ENCODE data around the gene LPAR3.
A peak's percentile ranks its signal among the peaks of the same experiment; 100 is the strongest.

Gene LPAR3

GRCh38 chr1:84873366-84873765, 19.6 kb downstream of the LPAR3 start:
- H3K27ac ChIP-seq (ENCODE audit: extremely low read depth, low read depth, low read length) = no peak overlapping the region
- no peaks in the 10 kb centered on the region for H3K36me3 ChIP-seq (ENCODE audit: control insufficient read depth in 2 of 2, insufficient read depth in 1 of 2, low read length in 2 of 2)
- no peaks in the 10 kb centered on the region for H3K9me3 ChIP-seq (ENCODE audit: control insufficient read depth, insufficient read depth, low read depth, low read length)
- no peak for TF ChIP-seq ZNF561 (tag by site-specific recombination; IDR thresholded peaks at IDR 0.05; ENCODE audit: borderline replicate concordance)
- peak; percentile 47; the same call in 1 of the 2 replicates for TF ChIP-seq PRDM10 (tag by site-specific recombination; IDR thresholded peaks at IDR 0.05)
- ChIA-PET CTCF (interaction anchor here (0.7 kb wide), 1 partner anchor 1121 kb away, joined by 6 read pairs; no protein-coding TSS in a partner anchor), POLR2A (no interaction called here)
- no peak overlapping the region for H3K4me3 ChIP-seq (ENCODE audit: low read depth, low read length)
- H3K4me1 ChIP-seq (ENCODE audit: control insufficient read depth, insufficient read depth, low read length) = peaks cover 2% of the 10 kb centered on the region; the same call in 1 of the 2 replicates

GRCh38 chr1:84872696-84873355, 20.2 kb downstream of the LPAR3 start:
- no peaks in the 10 kb centered on the region for H3K9me3 ChIP-seq (ENCODE audit: control insufficient read depth, insufficient read depth, low read depth, low read length)
- no peak overlapping the region for H3K4me3 ChIP-seq (ENCODE audit: low read depth, low read length)
- ChIA-PET CTCF (no interaction called here), POLR2A (no interaction called here)
- H3K4me1 ChIP-seq (ENCODE audit: control insufficient read depth, insufficient read depth, low read length) = peaks cover 2% of the 10 kb centered on the region; the same call in 1 of the 2 replicates
- H3K36me3 ChIP-seq (ENCODE audit: control insufficient read depth in 2 of 2, insufficient read depth in 1 of 2, low read length in 2 of 2) = no peaks in the 10 kb centered on the region
- H3K27ac ChIP-seq (ENCODE audit: extremely low read depth, low read depth, low read length) = no peak overlapping the region
- TF ChIP-seq ZNF174 (tag by site-specific recombination; IDR thresholded peaks at IDR 0.05) (no peak), ZNF398 (tag by site-specific recombination; IDR thresholded peaks at IDR 0.05) (no peak), ZNF707 (tag by site-specific recombination; IDR thresholded peaks at IDR 0.05) (no peak), ZNF335 (tag by site-specific recombination; conservative IDR thresholded peaks at IDR 0.05) (no peak)
- TF ChIP-seq, protein P1, sequence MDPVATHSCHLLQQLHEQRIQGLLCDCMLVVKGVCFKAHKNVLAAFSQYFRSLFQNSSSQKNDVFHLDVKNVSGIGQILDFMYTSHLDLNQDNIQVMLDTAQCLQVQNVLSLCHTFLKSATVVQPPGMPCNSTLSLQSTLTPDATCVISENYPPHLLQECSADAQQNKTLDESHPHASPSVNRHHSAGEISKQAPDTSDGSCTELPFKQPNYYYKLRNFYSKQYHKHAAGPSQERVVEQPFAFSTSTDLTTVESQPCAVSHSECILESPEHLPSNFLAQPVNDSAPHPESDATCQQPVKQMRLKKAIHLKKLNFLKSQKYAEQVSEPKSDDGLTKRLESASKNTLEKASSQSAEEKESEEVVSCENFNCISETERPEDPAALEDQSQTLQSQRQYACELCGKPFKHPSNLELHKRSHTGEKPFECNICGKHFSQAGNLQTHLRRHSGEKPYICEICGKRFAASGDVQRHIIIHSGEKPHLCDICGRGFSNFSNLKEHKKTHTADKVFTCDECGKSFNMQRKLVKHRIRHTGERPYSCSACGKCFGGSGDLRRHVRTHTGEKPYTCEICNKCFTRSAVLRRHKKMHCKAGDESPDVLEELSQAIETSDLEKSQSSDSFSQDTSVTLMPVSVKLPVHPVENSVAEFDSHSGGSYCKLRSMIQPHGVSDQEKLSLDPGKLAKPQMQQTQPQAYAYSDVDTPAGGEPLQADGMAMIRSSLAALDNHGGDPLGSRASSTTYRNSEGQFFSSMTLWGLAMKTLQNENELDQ (tag by site-specific recombination; IDR thresholded peaks at IDR 0.05; ENCODE audit: low read depth) = no peak

DNA sequence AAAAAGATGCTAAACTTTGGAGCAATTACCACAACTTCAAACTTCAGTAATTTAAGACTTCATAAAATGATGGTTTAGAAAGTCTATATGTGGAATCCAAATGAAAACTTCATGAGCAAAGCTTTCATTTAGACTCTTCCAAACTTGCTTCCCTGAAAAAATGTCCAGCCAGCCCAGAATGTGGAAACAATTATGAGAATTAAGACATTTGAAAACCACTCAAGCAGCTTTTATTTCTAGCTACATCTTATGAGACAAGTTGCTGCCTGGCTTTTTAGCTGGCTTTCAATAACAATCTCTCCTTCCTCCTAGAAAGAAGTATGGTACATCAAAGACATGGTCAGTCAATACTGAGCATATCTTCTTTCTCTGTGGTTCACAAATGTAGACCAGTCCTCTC, 21.8 kb downstream of the LPAR3 start:
- Histone ChIP-seq H3K9me3 (ENCODE audit: control insufficient read depth, insufficient read depth, low read depth, low read length) (no peaks in the 10 kb centered on the region), H3K36me3 (ENCODE audit: control insufficient read depth in 2 of 2, insufficient read depth in 1 of 2, low read length in 2 of 2) (no peaks in the 10 kb centered on the region), H3K4me3 (ENCODE audit: low read depth, low read length) (no peak overlapping the region), H3K4me1 (ENCODE audit: control insufficient read depth, insufficient read depth, low read length) (peaks cover 2% of the 10 kb centered on the region; the same call in 1 of the 2 replicates), H3K27ac (ENCODE audit: extremely low read depth, low read depth, low read length) (no peak overlapping the region)
- TF ChIP-seq ZNF747 (tag by site-specific recombination; IDR thresholded peaks at IDR 0.05) (no peak), ZNF394 (tag by site-specific recombination; IDR thresholded peaks at IDR 0.05; ENCODE audit: borderline replicate concordance) (no peak), ZNF174 (tag by site-specific recombination; IDR thresholded peaks at IDR 0.05) (no peak)
- TF ChIP-seq, protein P2, sequence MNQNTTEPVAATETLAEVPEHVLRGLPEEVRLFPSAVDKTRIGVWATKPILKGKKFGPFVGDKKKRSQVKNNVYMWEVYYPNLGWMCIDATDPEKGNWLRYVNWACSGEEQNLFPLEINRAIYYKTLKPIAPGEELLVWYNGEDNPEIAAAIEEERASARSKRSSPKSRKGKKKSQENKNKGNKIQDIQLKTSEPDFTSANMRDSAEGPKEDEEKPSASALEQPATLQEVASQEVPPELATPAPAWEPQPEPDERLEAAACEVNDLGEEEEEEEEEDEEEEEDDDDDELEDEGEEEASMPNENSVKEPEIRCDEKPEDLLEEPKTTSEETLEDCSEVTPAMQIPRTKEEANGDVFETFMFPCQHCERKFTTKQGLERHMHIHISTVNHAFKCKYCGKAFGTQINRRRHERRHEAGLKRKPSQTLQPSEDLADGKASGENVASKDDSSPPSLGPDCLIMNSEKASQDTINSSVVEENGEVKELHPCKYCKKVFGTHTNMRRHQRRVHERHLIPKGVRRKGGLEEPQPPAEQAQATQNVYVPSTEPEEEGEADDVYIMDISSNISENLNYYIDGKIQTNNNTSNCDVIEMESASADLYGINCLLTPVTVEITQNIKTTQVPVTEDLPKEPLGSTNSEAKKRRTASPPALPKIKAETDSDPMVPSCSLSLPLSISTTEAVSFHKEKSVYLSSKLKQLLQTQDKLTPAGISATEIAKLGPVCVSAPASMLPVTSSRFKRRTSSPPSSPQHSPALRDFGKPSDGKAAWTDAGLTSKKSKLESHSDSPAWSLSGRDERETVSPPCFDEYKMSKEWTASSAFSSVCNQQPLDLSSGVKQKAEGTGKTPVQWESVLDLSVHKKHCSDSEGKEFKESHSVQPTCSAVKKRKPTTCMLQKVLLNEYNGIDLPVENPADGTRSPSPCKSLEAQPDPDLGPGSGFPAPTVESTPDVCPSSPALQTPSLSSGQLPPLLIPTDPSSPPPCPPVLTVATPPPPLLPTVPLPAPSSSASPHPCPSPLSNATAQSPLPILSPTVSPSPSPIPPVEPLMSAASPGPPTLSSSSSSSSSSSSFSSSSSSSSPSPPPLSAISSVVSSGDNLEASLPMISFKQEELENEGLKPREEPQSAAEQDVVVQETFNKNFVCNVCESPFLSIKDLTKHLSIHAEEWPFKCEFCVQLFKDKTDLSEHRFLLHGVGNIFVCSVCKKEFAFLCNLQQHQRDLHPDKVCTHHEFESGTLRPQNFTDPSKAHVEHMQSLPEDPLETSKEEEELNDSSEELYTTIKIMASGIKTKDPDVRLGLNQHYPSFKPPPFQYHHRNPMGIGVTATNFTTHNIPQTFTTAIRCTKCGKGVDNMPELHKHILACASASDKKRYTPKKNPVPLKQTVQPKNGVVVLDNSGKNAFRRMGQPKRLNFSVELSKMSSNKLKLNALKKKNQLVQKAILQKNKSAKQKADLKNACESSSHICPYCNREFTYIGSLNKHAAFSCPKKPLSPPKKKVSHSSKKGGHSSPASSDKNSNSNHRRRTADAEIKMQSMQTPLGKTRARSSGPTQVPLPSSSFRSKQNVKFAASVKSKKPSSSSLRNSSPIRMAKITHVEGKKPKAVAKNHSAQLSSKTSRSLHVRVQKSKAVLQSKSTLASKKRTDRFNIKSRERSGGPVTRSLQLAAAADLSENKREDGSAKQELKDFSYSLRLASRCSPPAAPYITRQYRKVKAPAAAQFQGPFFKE (tag by site-specific recombination; IDR thresholded peaks at IDR 0.05; ENCODE audit: borderline replicate concordance) = no peak
- TF ChIP-seq, protein P3, sequence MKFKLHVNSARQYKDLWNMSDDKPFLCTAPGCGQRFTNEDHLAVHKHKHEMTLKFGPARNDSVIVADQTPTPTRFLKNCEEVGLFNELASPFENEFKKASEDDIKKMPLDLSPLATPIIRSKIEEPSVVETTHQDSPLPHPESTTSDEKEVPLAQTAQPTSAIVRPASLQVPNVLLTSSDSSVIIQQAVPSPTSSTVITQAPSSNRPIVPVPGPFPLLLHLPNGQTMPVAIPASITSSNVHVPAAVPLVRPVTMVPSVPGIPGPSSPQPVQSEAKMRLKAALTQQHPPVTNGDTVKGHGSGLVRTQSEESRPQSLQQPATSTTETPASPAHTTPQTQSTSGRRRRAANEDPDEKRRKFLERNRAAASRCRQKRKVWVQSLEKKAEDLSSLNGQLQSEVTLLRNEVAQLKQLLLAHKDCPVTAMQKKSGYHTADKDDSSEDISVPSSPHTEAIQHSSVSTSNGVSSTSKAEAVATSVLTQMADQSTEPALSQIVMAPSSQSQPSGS (tag by site-specific recombination; IDR thresholded peaks at IDR 0.05; ENCODE audit: low read depth) = no peak
- POLR2A ChIA-PET = no interaction called here
- CTCF ChIA-PET = interaction anchor here (0.8 kb wide), 1 partner anchor 64 kb away, joined by 5 read pairs; no protein-coding TSS in a partner anchor
